Thoracic aorta (tissue), 2 donors: ENCODE measurements around the gene TMPRSS4. TPM values are rescaled to one million over a fixed set of nuclear protein-coding genes. Genes with fewer than 3 reads are reported as not detected.
"Not testable (repeated sequence)": the region's sequence is repeated elsewhere in the genome, so short reads cannot be mapped to it uniquely, and the experiment has no call there.

Source experiments
- ATAC-seq: fragments of 150-250 bp; one replicate; pipeline ENCODE4 v1.8.0; 2017; ENCODE audit warnings: low read depth; ENCODE audit not compliant: insufficient number of reproducible peaks, low FRiP score
- DNase-seq: peaks from one replicate; pipeline ENCODE4 v3.0.0-alpha.2; 2020; ENCODE audit warnings: low spot score
- H3K27ac ChIP-seq, 2 donors: fragments of 200-600 bp; sonication (generic); 1 replicate in 1 of 2; 2 replicates in 1 of 2; pipeline ENCODE4 v1.5.1; 2016; ENCODE audit warnings: mild to moderate bottlenecking in 2 of 2, moderate library complexity in 2 of 2
- H3K27me3 ChIP-seq: fragments of 200-600 bp; sonication (generic); replicated peaks from 2 replicates; pipeline ENCODE4 v1.6.0; 2016; ENCODE audit warnings: mild to moderate bottlenecking; ENCODE audit not compliant: insufficient read depth
- H3K36me3 ChIP-seq: fragments of 200-600 bp; sonication (generic); one replicate; pipeline ENCODE4 v1.5.1; 2016
- H3K4me1 ChIP-seq, 2 donors: fragments of 200-600 bp; sonication (generic); 1 replicate in 1 of 2; 2 replicates in 1 of 2; pipeline versions ENCODE4 v1.5.1 to v1.6.0; 2016; ENCODE audit warnings: low read depth in 2 of 2, mild to moderate bottlenecking in 1 of 2; ENCODE audit not compliant: control insufficient read depth in 1 of 2
- H3K4me3 ChIP-seq: fragments of 200-600 bp; sonication (generic); 2 replicates; pipeline ENCODE4 v1.5.1; 2016; ENCODE audit warnings: mild to moderate bottlenecking
- H3K9me3 ChIP-seq: fragments of 200-600 bp; sonication (generic); 2 replicates; pipeline ENCODE4 v1.5.1; 2016
- total RNA-seq, 2 donors: library from RNA; depleted of rRNA; stranded (reverse); fragments of >200 nt; gene quantifications; one replicate each; pipeline versions ENCODE4 v1.1.0 to v1.2.3, GENCODE V29; 2016
- TF ChIP-seq, protein P1 (sequence below): fragments of 200-600 bp; sonication (generic); IDR thresholded peaks from one replicate; pipeline ENCODE4 v1.5.1; 2019; ENCODE audit warnings: antibody characterized with exemption

The TMPRSS4 gene
- total RNA-seq, 2 donors from 2014 or later, result 2.2 TPM; not detected in 1

DNA sequence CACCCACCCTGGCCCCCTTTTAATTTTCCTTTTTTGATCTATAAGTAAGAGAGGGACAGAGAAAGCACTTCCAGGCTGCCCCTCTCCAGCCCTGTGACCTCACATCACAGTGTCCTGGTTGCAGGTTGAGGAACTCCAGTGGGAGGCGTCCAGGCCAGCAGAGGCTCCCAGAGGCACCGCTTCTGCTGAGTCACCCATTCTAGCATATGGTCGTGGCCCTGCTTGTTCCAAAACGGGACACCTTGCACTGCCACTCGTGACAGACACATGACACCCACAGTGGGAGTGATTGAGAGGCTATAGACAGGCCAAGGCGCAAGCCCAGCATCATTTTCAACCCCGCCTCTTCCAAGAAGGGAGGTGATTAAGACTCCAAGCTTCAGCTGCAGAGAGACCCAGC lies 16.0 kb upstream of the TMPRSS4 start:
- DNase-seq (no peak), ATAC-seq (no peak)
- Histone ChIP-seq H3K4me3 (no peak overlapping the region), H3K27ac (no peak overlapping the region), H3K27me3 (no peaks in the 10 kb centered on the region), H3K36me3 (no peaks in the 10 kb centered on the region), H3K9me3 (no peaks in the 10 kb centered on the region), H3K4me1 (no peaks in the 10 kb centered on the region)
- TF ChIP-seq, protein P1, sequence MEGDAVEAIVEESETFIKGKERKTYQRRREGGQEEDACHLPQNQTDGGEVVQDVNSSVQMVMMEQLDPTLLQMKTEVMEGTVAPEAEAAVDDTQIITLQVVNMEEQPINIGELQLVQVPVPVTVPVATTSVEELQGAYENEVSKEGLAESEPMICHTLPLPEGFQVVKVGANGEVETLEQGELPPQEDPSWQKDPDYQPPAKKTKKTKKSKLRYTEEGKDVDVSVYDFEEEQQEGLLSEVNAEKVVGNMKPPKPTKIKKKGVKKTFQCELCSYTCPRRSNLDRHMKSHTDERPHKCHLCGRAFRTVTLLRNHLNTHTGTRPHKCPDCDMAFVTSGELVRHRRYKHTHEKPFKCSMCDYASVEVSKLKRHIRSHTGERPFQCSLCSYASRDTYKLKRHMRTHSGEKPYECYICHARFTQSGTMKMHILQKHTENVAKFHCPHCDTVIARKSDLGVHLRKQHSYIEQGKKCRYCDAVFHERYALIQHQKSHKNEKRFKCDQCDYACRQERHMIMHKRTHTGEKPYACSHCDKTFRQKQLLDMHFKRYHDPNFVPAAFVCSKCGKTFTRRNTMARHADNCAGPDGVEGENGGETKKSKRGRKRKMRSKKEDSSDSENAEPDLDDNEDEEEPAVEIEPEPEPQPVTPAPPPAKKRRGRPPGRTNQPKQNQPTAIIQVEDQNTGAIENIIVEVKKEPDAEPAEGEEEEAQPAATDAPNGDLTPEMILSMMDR, result no peak

DNA sequence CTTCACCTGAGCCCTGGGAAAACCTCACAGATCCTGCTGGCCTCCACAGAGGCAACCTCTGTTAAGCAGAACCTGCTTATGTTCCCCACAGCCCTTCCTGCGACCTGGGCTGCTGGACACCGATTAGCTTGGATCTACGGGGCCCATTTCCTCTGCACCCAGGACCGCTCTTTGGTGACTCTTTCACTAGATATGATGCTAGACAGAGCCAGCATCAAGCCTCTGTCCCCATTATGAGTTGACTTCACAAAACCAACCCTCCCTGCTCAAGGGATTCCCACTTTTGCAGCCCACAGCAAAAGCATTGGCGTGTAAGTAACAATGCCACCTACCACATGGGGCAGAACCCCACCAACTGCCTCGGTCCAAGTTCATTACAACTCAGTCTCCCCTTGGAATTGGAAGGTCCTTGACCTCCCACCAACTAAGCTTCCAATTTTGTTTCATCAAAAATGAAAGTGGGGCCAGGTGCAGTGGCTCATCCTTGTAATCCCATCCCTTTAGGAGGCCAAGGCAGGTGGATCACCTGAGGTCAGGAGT lies 15.2 kb upstream of the TMPRSS4 start:
- ATAC-seq, result no peak
- Histone ChIP-seq H3K36me3 (no peaks in the 10 kb centered on the region), H3K27ac (no peak overlapping the region), H3K9me3 (no peaks in the 10 kb centered on the region), H3K27me3 (no peaks in the 10 kb centered on the region), H3K4me1 (no peaks in the 10 kb centered on the region), H3K4me3 (no peak overlapping the region)
- no peak for DNase-seq
- TF ChIP-seq, protein P1, result no peak

GRCh38 chr11:118062181-118062580 lies 14.7 kb upstream of the TMPRSS4 start:
- H3K4me1 ChIP-seq, H3K4me3 ChIP-seq, ATAC-seq, H3K27ac ChIP-seq, H3K9me3 ChIP-seq, H3K27me3 ChIP-seq, DNase-seq, H3K36me3 ChIP-seq: not testable (repeated sequence)

DNA sequence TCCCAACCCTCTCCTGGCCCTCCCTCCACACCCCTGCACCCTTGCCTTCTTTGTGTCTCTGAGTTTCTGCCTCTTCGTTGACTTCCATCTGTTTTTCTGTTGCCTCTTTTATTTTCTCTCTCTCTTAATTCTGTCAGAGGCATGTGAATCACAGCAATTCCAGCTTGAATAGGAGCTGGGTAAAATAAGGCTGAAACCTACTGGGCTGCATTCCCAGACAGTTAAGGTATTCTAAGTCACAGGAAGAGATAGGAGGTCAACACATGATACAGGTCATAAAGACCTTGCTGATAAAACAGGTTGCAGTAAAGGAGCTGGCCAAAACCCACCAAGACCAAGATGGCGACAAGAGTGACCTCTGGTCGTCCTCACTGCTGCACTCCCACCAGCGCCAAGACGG lies 14.2 kb upstream of the TMPRSS4 start:
- not testable (repeated sequence) for ATAC-seq, H3K9me3 ChIP-seq, H3K4me1 ChIP-seq, H3K36me3 ChIP-seq, H3K27ac ChIP-seq, DNase-seq, H3K4me3 ChIP-seq, H3K27me3 ChIP-seq

GRCh38 chr11:118064956-118065355 lies 11.9 kb upstream of the TMPRSS4 start:
- Histone ChIP-seq H3K9me3 (no peaks in the 10 kb centered on the region), H3K27me3 (no peaks in the 10 kb centered on the region), H3K4me1 (no peaks in the 10 kb centered on the region), H3K4me3 (no peak overlapping the region), H3K36me3 (no peaks in the 10 kb centered on the region), H3K27ac (no peak overlapping the region)
- TF ChIP-seq, protein P1, result no peak
- no peak for DNase-seq
- no peak for ATAC-seq

DNA sequence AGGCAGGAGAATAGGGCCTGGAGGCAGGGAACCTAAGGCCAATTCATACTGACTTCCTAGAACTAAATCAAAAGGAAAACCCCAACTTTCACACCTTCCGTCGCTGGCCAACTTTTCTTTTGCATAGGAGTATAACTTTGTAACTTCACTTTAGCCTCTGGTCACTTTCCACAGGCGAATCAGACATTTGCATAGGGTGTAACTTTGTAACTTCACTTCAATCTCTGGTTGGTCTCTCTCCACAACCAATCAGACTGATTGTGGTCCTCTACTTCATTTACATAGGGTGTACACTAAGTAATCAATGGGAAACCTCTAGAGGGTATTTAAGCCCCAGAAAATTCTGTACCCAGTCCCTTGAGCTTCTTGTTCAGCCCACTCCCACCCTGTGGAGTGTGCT lies 11.5 kb upstream of the TMPRSS4 start:
- TF ChIP-seq, protein P1, result no peak
- H3K27me3 ChIP-seq, result no peaks in the 10 kb centered on the region
- no peaks in the 10 kb centered on the region for H3K9me3 ChIP-seq
- H3K27ac ChIP-seq, result no peak overlapping the region
- ATAC-seq (no peak), DNase-seq (no peak)
- no peak overlapping the region for H3K4me3 ChIP-seq
- H3K36me3 ChIP-seq, result no peaks in the 10 kb centered on the region
- no peaks in the 10 kb centered on the region for H3K4me1 ChIP-seq
